ENCODE measurements around the gene BAIAP2.

Gene BAIAP2

GRCh38 chr17:81084680-81085419 lies 49.9 kb downstream of the BAIAP2 start:
- TF ChIP-seq FOXP2 (optimal IDR thresholded peaks at IDR 0.05; ENCODE audit: borderline replicate concordance, extremely low read depth, extremely low read length, insufficient read depth) = no peak
- no peak for TF ChIP-seq SIN3A (IDR thresholded peaks at IDR 0.05; ENCODE audit: borderline replicate concordance, insufficient read depth, low read length)
- TF ChIP-seq TAF1 (IDR thresholded peaks at IDR 0.05; ENCODE audit: borderline replicate concordance, insufficient read depth, low read length) = no peak
- TF ChIP-seq, protein P1, sequence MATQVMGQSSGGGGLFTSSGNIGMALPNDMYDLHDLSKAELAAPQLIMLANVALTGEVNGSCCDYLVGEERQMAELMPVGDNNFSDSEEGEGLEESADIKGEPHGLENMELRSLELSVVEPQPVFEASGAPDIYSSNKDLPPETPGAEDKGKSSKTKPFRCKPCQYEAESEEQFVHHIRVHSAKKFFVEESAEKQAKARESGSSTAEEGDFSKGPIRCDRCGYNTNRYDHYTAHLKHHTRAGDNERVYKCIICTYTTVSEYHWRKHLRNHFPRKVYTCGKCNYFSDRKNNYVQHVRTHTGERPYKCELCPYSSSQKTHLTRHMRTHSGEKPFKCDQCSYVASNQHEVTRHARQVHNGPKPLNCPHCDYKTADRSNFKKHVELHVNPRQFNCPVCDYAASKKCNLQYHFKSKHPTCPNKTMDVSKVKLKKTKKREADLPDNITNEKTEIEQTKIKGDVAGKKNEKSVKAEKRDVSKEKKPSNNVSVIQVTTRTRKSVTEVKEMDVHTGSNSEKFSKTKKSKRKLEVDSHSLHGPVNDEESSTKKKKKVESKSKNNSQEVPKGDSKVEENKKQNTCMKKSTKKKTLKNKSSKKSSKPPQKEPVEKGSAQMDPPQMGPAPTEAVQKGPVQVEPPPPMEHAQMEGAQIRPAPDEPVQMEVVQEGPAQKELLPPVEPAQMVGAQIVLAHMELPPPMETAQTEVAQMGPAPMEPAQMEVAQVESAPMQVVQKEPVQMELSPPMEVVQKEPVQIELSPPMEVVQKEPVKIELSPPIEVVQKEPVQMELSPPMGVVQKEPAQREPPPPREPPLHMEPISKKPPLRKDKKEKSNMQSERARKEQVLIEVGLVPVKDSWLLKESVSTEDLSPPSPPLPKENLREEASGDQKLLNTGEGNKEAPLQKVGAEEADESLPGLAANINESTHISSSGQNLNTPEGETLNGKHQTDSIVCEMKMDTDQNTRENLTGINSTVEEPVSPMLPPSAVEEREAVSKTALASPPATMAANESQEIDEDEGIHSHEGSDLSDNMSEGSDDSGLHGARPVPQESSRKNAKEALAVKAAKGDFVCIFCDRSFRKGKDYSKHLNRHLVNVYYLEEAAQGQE (IDR thresholded peaks at IDR 0.05; ENCODE audit: insufficient read depth in 1 of 2, low read depth in 2 of 2, low read length in 2 of 2) = no peak
- no peak for TF ChIP-seq POLR2AphosphoS5 (IDR thresholded peaks at IDR 0.05; ENCODE audit: low read depth, low read length)

- TF ChIP-seq FOXP2 (optimal IDR thresholded peaks at IDR 0.05; ENCODE audit: borderline replicate concordance, extremely low read depth, extremely low read length, insufficient read depth) (no peak), POLR2AphosphoS5 (IDR thresholded peaks at IDR 0.05; ENCODE audit: low read depth, low read length) (no peak), SIN3A (IDR thresholded peaks at IDR 0.05; ENCODE audit: borderline replicate concordance, insufficient read depth, low read length) (no peak), TAF1 (IDR thresholded peaks at IDR 0.05; ENCODE audit: borderline replicate concordance, insufficient read depth, low read length) (no peak)
- TF ChIP-seq, protein P1 (IDR thresholded peaks at IDR 0.05; ENCODE audit: insufficient read depth in 1 of 2, low read depth in 2 of 2, low read length in 2 of 2) = no peak
These were observed 50.5 kb downstream of the BAIAP2 start for GRCh38 chr17:81085420-81085911.

DNA sequence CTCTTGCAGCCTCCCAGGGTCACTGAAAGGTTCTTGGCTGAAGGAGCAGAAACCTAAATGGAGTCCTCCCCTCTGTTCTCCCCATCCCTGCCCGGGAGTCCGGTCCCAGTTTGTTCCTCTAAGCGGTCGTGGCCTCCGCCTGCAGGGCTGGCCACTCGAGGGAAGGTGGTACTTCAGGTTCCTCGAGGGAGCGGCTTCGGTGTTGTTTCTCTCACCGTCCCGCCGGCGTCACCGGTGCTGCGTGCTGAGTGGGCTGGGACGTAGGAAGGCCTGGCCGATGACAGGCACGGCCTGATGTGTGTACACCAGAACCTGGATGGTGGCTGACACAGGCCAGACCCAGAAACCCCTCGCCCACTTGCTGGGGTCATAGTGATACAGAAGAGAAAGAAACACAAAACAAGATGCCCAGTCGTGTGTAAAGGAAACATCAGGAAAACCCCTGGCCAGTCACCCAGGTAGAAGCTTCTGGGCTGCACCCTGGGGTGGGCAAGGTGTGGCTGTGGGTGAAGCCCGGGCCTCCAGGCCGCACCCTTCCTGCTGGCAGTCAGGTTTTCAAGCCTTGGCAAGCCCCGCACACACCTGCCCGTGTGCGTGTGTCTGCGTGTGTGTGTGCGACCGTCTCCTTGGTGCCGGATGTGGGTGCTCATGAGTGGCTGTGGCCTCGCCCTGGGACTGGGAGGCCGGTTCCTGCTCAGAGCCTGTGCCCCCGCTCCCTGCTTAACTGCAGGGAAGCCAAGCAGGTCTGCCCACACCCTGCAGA lies 52.0 kb downstream of the BAIAP2 start:
- no peak for TF ChIP-seq SIN3A (IDR thresholded peaks at IDR 0.05; ENCODE audit: borderline replicate concordance, insufficient read depth, low read length)
- TF ChIP-seq, protein P1 (IDR thresholded peaks at IDR 0.05; ENCODE audit: insufficient read depth in 1 of 2, low read depth in 2 of 2, low read length in 2 of 2) = no peak
- TF ChIP-seq POLR2AphosphoS5 (IDR thresholded peaks at IDR 0.05; ENCODE audit: low read depth, low read length) = no peak; the same call in 1 of the 2 replicates
- TF ChIP-seq TAF1 (IDR thresholded peaks at IDR 0.05; ENCODE audit: borderline replicate concordance, insufficient read depth, low read length) = no peak

GRCh38 chr17:81090361-81091136 lies 55.6 kb downstream of the BAIAP2 start:
- TF ChIP-seq TAF1 (IDR thresholded peaks at IDR 0.05; ENCODE audit: borderline replicate concordance, insufficient read depth, low read length) (no peak), FOXP2 (optimal IDR thresholded peaks at IDR 0.05; ENCODE audit: borderline replicate concordance, extremely low read depth, extremely low read length, insufficient read depth) (no peak), SIN3A (IDR thresholded peaks at IDR 0.05; ENCODE audit: borderline replicate concordance, insufficient read depth, low read length) (no peak), POLR2AphosphoS5 (IDR thresholded peaks at IDR 0.05; ENCODE audit: low read depth, low read length) (no peak)
- TF ChIP-seq, protein P1 (IDR thresholded peaks at IDR 0.05; ENCODE audit: insufficient read depth in 1 of 2, low read depth in 2 of 2, low read length in 2 of 2) = no peak

Measured in PFSK-1 (cell line).